AG04450 (cell line): ENCODE data around the gene DPYD. TPM values are rescaled to one million over a fixed set of nuclear protein-coding genes. Genes with fewer than 3 reads are reported as not detected.
A peak's percentile ranks its signal among the peaks of the same experiment; 100 is the strongest.

ENCODE experiments used
- CTCF ChIA-PET: fragments of 300-600, 350-600 bp; formaldehyde crosslinking; extraction: SDS; loops from one replicate; lab custom pipeline; 2022; ENCODE audit warnings: antibody characterized with exemption, inconsistent platforms; lab: Charles Lee
- POLR2A ChIA-PET: fragments of 350-600 bp; formaldehyde crosslinking; extraction: SDS; loops from one replicate; lab custom pipeline; 2021; ENCODE audit warnings: antibody characterized with exemption, inconsistent platforms; lab: Yijun Ruan, JAX
- DNase-seq: peaks from one replicate; pipeline ENCODE4 v3.0.0-alpha.2; 2011; ENCODE audit warnings: low read depth, low spot score
- H3K27ac ChIP-seq: one replicate; pipeline ENCODE4 v1.5.1; 2012; ENCODE audit warnings: low read depth, low read length, control low read depth
- H3K27me3 ChIP-seq: one replicate; pipeline ENCODE4 v1.6.0; 2012; ENCODE audit warnings: low read length; ENCODE audit not compliant: control insufficient read depth, insufficient read depth
- H3K4me3 ChIP-seq: 2 replicates; pipeline ENCODE4 v1.5.1; 2011; ENCODE audit warnings: mild to moderate bottlenecking, low read depth, low read length, control low read depth
- H3K9me3 ChIP-seq: 2 replicates; pipeline ENCODE4 v1.5.1; 2012; ENCODE audit warnings: low read length; ENCODE audit not compliant: control insufficient read depth, insufficient read depth
- polyA plus RNA-seq: library from polyadenylated mRNA; depleted of rRNA; stranded (reverse); fragments of >200 nt; gene quantifications from 2 replicates; pipeline ENCODE4 v1.2.3, GENCODE V29; 2011
- TF ChIP-seq, protein P1 (sequence below): IDR thresholded peaks from 2 replicates; pipeline ENCODE4 v1.5.1; 2011; ENCODE audit warnings: low read depth, low read length, control low read depth, inconsistent platforms

The DPYD gene
- polyA plus RNA-seq, 1 experiment = 21.4 TPM

DNA sequence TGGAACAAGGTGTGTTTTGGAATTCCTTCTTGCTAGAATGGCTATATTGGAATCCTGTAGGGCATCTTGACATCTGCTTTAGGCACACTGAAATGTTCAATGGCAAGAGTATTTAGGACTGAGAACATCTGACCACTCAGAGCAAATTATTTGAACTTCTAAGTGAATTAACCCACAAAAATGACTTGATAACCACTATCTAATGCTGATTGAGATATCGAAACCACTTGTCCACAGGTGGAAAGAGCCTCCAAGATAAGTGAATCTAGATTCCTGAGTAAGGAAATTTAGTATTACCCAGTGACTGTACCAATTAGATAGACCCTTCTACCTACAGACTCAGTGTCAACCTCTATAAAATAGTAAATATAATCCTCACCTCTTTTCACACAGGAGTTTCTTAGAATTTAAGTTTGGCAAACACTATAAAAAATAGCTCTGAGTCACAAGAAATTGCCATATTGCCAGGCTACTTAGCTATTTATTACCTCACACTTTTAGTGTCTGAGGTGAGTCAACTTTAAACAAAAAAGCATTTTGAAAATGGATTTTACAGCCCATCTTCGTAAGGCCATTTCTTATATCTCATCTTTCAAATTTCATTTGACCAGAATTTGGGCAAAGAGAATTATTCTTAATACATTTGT is 777.5 kb downstream of the DPYD start:
- H3K27ac ChIP-seq = no peak overlapping the region
- ChIA-PET POLR2A (no interaction called here), CTCF (no interaction called here)
- TF ChIP-seq, protein P1, sequence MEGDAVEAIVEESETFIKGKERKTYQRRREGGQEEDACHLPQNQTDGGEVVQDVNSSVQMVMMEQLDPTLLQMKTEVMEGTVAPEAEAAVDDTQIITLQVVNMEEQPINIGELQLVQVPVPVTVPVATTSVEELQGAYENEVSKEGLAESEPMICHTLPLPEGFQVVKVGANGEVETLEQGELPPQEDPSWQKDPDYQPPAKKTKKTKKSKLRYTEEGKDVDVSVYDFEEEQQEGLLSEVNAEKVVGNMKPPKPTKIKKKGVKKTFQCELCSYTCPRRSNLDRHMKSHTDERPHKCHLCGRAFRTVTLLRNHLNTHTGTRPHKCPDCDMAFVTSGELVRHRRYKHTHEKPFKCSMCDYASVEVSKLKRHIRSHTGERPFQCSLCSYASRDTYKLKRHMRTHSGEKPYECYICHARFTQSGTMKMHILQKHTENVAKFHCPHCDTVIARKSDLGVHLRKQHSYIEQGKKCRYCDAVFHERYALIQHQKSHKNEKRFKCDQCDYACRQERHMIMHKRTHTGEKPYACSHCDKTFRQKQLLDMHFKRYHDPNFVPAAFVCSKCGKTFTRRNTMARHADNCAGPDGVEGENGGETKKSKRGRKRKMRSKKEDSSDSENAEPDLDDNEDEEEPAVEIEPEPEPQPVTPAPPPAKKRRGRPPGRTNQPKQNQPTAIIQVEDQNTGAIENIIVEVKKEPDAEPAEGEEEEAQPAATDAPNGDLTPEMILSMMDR = no peak
- no peaks in the 10 kb centered on the region for H3K9me3 ChIP-seq
- no peak overlapping the region for H3K4me3 ChIP-seq
- DNase-seq = no peak
- no peaks in the 10 kb centered on the region for H3K27me3 ChIP-seq

- TF ChIP-seq, protein P1 = no peak
- ChIA-PET POLR2A (no interaction called here), CTCF (no interaction called here)
- no peaks in the 10 kb centered on the region for H3K9me3 ChIP-seq
- DNase-seq = no peak
- H3K4me3 ChIP-seq = no peak overlapping the region
- no peak overlapping the region for H3K27ac ChIP-seq
- H3K27me3 ChIP-seq = no peaks in the 10 kb centered on the region
These were observed 780.2 kb downstream of the DPYD start for GRCh38 chr1:97140611-97141010.

DNA sequence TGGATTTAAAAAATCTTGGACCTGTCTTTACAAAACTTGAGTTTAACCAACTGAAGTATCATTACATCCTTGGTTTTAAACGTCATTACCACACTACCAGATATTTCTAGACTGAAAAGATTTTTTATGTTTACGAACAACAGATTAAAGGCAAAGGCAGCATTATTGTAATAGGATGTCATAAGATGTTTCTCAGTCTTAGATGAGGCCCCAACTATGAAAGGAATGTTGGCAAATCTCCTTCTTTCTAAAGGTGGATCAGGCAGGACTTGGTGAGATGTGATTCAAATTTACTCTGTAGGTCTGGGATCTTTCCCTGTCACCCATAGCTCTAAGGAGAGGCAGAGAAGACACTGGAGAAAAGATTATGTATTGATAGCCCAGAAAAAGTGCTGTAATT is 781.3 kb downstream of the DPYD start:
- Histone ChIP-seq H3K27me3 (no peaks in the 10 kb centered on the region), H3K9me3 (no peaks in the 10 kb centered on the region), H3K27ac (no peak overlapping the region), H3K4me3 (no peak overlapping the region)
- TF ChIP-seq, protein P1 = no peak
- ChIA-PET CTCF (interaction anchor here (0.9 to 1.9 kb wide), 2 partner anchors 60 to 911 kb away, joined by 3 to 5 read pairs; no protein-coding TSS in a partner anchor), POLR2A (no interaction called here)
- DNase-seq = no peak

GRCh38 chr1:97138515-97139032 is 782.3 kb downstream of the DPYD start:
- Histone ChIP-seq H3K9me3 (no peaks in the 10 kb centered on the region), H3K27ac (no peak overlapping the region), H3K27me3 (no peaks in the 10 kb centered on the region), H3K4me3 (no peak overlapping the region)
- ChIA-PET CTCF (interaction anchor here (0.6 to 1.9 kb wide), 23 partner anchors 10 to 1330 kb away, joined by 3 to 12 read pairs (median 4); no protein-coding TSS in a partner anchor), POLR2A (no interaction called here)
- no peak for DNase-seq
- TF ChIP-seq, protein P1 = no peak

DNA sequence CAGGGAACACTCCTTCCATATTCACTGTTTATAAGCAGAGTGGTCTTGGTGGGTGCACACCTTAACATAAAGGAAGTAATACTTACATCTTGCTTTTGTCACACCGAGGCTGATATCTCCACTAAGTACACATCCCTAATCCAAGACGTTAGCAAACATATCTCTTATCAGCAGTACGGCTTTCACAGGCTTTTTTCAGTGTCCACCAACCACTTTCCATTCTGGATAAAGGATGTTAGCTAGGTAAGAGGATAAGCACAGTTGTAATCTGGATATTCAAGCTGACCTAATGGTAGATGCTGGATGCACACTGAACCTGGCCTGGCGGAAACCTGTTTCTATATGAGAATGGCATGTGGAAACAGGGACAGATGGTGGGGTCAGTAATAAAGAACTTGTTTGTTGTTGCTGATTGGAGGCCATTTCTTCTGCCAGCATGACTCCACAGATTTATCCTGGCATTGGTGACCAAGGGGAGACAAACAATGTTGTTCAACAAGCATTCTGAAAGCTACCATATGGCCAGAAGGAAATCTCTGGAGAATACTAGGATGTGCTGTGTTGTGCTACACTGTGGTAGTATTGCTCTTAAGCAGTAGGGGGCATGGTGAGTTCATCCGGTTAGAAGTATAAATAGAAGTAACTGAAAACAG is 782.8 kb downstream of the DPYD start:
- no peak for DNase-seq
- no peak overlapping the region for H3K27ac ChIP-seq
- POLR2A ChIA-PET = no interaction called here

More for the DNA sequence above, 782.8 kb downstream of the DPYD start:
- H3K9me3 ChIP-seq = no peaks in the 10 kb centered on the region
- no peak overlapping the region for H3K4me3 ChIP-seq
- TF ChIP-seq, protein P1 = peak; percentile 73
- no peaks in the 10 kb centered on the region for H3K27me3 ChIP-seq
- CTCF ChIA-PET = interaction anchor here (0.6 to 1.9 kb wide), 22 partner anchors 9 to 1330 kb away, joined by 3 to 12 read pairs (median 4); no protein-coding TSS in a partner anchor
